Measurements from ENCODE around the gene RALY. TPM values are rescaled to one million over a fixed set of nuclear protein-coding genes. Genes with fewer than 3 reads are reported as not detected.

RALY gene
- total and polyA plus RNA-seq, 10 of the 15 experiments (the other 5 are each of a cell fraction or from before 2014, with no cell fraction given): 1.2 to 246 (median 137) TPM

DNA sequence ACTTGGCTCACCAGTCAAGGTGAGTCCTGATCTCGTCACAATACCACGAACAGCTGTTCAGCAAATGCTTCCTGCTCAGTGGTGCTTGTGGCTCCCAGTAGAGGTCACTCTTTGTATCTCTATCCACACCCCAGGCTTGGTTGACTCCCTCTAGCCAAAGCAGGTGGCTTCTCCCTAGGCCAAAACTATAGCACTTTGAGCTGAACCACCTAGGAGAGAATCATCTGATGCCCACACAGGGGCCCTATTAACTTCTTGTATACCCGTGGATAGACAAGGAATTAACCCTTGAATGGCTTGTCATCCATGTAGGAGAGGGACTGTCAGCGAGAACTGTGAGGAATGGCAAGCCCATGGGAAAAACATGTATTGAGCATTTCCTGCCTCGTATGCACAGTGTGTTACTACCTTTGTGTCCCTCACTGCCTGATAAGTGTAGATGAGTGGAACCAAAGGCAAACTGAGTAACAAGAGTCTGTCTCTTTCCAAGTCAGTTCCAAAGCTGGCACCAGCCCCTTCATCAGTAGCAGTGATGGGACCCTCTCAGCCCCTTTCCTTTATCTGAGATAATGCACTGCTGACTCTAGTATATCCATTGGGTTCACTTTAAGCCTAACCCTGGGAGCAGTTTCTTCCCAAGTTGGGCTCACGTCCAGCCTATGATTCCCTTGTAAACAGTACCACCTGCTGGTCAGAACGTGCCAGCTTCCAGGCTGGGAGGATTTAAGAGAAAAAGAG is 75.8 kb downstream of the RALY start (continued):
- TF ChIP-seq CREM (IDR thresholded peaks at IDR 0.05; ENCODE audit: low read depth): 0 out of 2 replicates have a peak, but pooled peaks have one; percentile 38
- TF ChIP-seq CREB1 (IDR thresholded peaks at IDR 0.05; ENCODE audit: low read depth): peak; percentile 42; the same call in 1 of the 2 replicates
- TF ChIP-seq MEF2B (IDR thresholded peaks at IDR 0.05; ENCODE audit: partially characterized antibody, poor library complexity, severe bottlenecking): peak; percentile 9
- TF ChIP-seq RB1 (IDR thresholded peaks at IDR 0.05; ENCODE audit: borderline replicate concordance): no peak
- TF ChIP-seq, protein P1, sequence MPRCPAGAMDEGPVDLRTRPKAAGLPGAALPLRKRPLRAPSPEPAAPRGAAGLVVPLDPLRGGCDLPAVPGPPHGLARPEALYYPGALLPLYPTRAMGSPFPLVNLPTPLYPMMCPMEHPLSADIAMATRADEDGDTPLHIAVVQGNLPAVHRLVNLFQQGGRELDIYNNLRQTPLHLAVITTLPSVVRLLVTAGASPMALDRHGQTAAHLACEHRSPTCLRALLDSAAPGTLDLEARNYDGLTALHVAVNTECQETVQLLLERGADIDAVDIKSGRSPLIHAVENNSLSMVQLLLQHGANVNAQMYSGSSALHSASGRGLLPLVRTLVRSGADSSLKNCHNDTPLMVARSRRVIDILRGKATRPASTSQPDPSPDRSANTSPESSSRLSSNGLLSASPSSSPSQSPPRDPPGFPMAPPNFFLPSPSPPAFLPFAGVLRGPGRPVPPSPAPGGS (IDR thresholded peaks at IDR 0.05; ENCODE audit: borderline replicate concordance, insufficient read depth, low read depth, low read length, poor library complexity, severe bottlenecking): no peak
- no peak for TF ChIP-seq FOS (IDR thresholded peaks at IDR 0.05; ENCODE audit: borderline replicate concordance, extremely low read depth, insufficient read length)
- TF ChIP-seq ZNF207 (IDR thresholded peaks at IDR 0.05; ENCODE audit: borderline replicate concordance): no peak
- TF ChIP-seq BACH1 (IDR thresholded peaks at IDR 0.05; ENCODE audit: borderline replicate concordance): no peak
- peak; percentile 78 for TF ChIP-seq SMC3 (IDR thresholded peaks at IDR 0.05; ENCODE audit: borderline replicate concordance, low read length)
- TF ChIP-seq CHD2 (IDR thresholded peaks at IDR 0.05; ENCODE audit: borderline replicate concordance, low read depth, low read length): no peak
- no peak for TF ChIP-seq POLR2AphosphoS2 (IDR thresholded peaks at IDR 0.05; ENCODE audit: low read depth, low read length)
- TF ChIP-seq TCF3 (IDR thresholded peaks at IDR 0.05; ENCODE audit: borderline replicate concordance, insufficient read depth, low read depth, low read length): peak; percentile 71; the same call in 1 of the 2 replicates
- no peak for TF ChIP-seq CEBPB (IDR thresholded peaks at IDR 0.05; ENCODE audit: borderline replicate concordance in 1 of 2, low read depth in 2 of 2, low read length in 2 of 2)
- TF ChIP-seq NBN (IDR thresholded peaks at IDR 0.05): no peak
- TF ChIP-seq, protein P2, sequence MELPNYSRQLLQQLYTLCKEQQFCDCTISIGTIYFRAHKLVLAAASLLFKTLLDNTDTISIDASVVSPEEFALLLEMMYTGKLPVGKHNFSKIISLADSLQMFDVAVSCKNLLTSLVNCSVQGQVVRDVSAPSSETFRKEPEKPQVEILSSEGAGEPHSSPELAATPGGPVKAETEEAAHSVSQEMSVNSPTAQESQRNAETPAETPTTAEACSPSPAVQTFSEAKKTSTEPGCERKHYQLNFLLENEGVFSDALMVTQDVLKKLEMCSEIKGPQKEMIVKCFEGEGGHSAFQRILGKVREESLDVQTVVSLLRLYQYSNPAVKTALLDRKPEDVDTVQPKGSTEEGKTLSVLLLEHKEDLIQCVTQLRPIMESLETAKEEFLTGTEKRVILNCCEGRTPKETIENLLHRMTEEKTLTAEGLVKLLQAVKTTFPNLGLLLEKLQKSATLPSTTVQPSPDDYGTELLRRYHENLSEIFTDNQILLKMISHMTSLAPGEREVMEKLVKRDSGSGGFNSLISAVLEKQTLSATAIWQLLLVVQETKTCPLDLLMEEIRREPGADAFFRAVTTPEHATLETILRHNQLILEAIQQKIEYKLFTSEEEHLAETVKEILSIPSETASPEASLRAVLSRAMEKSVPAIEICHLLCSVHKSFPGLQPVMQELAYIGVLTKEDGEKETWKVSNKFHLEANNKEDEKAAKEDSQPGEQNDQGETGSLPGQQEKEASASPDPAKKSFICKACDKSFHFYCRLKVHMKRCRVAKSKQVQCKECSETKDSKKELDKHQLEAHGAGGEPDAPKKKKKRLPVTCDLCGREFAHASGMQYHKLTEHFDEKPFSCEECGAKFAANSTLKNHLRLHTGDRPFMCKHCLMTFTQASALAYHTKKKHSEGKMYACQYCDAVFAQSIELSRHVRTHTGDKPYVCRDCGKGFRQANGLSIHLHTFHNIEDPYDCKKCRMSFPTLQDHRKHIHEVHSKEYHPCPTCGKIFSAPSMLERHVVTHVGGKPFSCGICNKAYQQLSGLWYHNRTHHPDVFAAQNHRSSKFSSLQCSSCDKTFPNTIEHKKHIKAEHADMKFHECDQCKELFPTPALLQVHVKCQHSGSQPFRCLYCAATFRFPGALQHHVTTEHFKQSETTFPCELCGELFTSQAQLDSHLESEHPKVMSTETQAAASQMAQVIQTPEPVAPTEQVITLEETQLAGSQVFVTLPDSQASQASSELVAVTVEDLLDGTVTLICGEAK (IDR thresholded peaks at IDR 0.05; ENCODE audit: borderline replicate concordance): no peak
- peak; percentile 78 for TF ChIP-seq TCF12 (IDR thresholded peaks at IDR 0.05; ENCODE audit: low read depth, low read length)
- no peak for TF ChIP-seq NFYB (IDR thresholded peaks at IDR 0.05; ENCODE audit: insufficient read depth, low read depth, low read length)
- TF ChIP-seq, protein P3, sequence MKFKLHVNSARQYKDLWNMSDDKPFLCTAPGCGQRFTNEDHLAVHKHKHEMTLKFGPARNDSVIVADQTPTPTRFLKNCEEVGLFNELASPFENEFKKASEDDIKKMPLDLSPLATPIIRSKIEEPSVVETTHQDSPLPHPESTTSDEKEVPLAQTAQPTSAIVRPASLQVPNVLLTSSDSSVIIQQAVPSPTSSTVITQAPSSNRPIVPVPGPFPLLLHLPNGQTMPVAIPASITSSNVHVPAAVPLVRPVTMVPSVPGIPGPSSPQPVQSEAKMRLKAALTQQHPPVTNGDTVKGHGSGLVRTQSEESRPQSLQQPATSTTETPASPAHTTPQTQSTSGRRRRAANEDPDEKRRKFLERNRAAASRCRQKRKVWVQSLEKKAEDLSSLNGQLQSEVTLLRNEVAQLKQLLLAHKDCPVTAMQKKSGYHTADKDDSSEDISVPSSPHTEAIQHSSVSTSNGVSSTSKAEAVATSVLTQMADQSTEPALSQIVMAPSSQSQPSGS (IDR thresholded peaks at IDR 0.05; ENCODE audit: low read length): no peak
- TF ChIP-seq, protein P4, sequence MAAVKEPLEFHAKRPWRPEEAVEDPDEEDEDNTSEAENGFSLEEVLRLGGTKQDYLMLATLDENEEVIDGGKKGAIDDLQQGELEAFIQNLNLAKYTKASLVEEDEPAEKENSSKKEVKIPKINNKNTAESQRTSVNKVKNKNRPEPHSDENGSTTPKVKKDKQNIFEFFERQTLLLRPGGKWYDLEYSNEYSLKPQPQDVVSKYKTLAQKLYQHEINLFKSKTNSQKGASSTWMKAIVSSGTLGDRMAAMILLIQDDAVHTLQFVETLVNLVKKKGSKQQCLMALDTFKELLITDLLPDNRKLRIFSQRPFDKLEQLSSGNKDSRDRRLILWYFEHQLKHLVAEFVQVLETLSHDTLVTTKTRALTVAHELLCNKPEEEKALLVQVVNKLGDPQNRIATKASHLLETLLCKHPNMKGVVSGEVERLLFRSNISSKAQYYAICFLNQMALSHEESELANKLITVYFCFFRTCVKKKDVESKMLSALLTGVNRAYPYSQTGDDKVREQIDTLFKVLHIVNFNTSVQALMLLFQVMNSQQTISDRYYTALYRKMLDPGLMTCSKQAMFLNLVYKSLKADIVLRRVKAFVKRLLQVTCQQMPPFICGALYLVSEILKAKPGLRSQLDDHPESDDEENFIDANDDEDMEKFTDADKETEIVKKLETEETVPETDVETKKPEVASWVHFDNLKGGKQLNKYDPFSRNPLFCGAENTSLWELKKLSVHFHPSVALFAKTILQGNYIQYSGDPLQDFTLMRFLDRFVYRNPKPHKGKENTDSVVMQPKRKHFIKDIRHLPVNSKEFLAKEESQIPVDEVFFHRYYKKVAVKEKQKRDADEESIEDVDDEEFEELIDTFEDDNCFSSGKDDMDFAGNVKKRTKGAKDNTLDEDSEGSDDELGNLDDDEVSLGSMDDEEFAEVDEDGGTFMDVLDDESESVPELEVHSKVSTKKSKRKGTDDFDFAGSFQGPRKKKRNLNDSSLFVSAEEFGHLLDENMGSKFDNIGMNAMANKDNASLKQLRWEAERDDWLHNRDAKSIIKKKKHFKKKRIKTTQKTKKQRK (IDR thresholded peaks at IDR 0.05; ENCODE audit: low read depth, low read length): no peak

Data from GM12878 (cell line).